NCI-H146 treated with DMSO at 0.1 percent for 48 hours (cell line): Measurements from ENCODE around the gene ZNF800.
"Not testable (repeated sequence)": the region's sequence is repeated elsewhere in the genome, so short reads cannot be mapped to it uniquely, and the experiment has no call there.

Experiments
- DNase-seq: peaks from one replicate; lab custom pipeline; 2025; ENCODE audit not compliant: unreplicated experiment; lab: John Stamatoyannopoulos, UW

Gene ZNF800

DNA sequence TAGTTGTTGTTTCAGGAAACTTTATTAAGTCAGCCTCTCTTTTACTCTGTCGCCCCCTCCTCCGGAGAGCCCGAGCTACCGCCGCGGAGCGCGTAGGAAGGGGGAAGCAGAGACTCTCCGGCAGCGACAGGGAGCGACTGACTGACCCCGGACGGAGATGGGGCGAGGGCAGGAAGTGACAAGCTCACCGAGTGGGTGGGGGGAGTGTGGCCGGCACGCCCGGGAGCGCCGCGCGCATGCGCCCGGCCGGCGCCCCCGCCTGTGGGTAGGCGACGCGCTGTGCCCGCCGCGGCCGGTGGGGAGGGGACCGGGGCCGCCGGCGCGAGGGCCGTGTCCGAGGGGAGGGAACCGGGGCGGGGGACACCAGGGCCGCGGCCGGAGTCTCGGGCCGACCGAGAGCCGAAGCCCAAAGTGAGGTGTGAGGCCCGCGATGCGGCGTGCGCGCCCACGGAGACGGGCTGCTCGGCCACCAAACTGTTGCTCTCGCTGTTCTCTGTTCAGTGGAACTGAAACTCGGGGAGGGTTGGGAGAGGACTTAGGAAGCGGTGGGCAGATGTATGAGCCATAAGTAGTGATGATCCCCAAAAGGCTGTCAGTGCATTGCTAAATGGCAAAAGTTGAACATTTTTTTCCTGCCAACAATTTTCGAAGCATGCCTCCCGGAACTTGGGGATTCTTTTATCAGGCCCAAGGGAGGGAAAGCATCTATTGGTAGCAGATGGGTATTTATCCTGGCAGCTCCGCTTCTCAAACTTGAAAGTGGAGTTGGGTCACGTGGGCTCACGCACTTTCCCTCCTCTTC, at the start of gene ZNF800:
ZNF800 (minus strand) TSS at position 143 of the 802 bp plus-strand sequence. CDS start 1,151 bp downstream, outside the sequence.
- DNase-seq: peak; percentile 68

DNA sequence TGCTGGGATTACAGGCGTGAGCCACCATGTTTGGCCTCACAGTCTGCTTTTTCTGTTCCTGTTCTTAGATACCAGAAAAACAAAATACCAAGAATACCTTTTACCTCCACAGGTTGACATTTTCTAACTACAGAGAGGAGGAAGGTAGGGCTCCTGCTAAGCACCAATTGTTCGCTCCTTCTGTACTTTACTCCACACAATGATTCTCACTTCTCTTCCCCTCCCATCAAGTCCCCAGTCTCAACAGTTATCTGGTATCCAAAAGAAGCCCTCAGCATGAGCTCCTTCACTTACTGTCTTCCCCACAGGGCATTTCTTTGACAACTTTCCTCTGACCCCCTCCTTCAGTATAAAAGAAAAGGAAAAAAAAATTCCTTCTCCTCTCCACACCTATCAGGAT, 47.7 kb upstream of the ZNF800 start:
- DNase-seq: no peak

- no peak for DNase-seq
Observed at GRCh38 chr7:127438836-127439235, 46.3 kb upstream of the ZNF800 start.

GRCh38 chr7:127437837-127438236, 45.3 kb upstream of the ZNF800 start:
- no peak for DNase-seq

DNA sequence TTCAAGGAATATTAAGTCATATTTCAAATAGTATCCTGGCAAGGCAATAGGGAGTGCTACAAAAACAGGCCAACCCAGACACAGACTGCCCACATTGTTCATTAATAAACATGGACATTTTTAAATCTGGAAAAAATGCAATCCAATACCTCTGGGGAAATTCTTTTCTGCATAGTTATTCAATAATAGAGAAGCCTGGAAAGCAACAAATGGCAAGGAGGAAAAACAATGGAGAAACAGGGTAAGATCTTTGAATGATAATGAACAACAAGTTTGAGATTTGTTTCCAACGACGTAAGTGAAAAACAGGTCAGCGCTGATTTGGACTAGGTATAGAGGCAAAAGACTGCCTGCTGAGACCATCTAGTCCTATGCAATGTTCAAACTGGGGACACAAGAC, 44.7 kb upstream of the ZNF800 start:
- DNase-seq: no peak

DNA sequence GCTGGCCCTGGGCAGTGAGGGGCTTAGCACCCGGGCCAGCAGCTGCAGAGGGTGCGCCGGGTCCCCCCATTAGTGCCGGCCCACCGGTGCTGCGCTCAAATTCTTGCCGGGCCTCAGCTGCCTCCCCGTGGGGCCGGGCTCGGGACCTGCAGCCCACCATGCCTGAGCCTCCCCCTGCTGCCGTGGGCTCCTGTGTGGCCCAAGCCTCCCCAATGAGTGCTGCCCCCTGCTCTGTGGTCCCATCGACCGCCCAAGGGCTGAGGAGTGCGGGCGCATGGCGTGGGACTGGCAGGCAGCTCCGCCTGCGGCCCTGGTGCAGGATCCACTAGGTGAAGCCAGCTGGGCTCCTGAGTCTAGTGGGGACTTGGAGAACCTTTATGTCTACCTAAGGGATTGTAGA, 36.8 kb upstream of the ZNF800 start:
- not testable (repeated sequence) for DNase-seq

- DNase-seq: no peak
Observed at GRCh38 chr7:127419196-127419595, 26.7 kb upstream of the ZNF800 start.

DNA sequence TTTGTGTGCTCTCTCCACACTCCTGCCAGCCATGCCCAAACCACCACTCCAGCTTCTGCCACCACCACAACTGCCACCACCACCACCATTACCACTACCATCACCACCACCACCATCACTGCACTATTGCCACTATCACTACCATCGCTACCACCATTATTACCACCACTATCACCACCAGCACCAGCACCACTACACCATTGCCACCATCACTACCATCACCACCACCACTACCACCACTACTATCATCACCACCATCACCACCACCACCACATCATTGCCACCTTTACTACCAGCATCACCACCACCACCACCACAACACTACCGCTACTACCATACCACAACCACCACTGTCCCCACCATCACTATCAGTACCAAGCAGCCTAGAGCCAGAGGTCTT, 26.0 kb upstream of the ZNF800 start:
- DNase-seq: no peak

GRCh38 chr7:127417346-127417745, 24.8 kb upstream of the ZNF800 start:
- no peak for DNase-seq

DNA sequence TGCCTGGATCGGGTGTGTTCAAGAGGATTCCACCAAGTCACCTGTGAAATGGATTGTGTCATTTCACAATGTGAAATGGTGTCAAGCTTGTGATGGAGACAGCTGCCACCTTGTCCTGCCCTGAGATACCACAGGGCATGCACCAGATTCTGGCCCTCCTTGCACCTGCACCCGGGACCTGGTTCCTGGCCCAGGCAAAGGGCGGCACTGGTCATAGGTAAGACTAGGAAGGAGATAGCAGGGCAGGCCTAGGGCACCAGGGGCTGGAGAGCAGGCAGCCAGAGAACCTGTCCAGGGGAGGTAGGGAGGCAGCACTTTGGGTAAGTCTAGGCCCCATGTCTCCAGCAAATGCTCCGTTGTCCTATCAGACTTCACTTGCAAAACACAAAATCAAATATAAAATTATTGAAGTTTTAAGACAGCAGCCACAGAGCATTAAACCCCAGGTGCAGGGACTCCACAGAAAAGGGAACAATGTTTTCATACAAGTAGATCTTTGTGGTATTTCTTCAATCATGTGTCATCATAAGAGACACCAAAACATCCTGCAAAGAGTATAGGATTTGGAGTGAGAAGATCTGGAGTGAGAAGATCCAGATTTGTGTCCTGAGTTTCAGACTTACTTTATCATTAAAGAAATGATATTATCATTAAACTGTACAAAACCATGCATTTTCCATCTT, 22.7 kb upstream of the ZNF800 start:
- no peak for DNase-seq

- DNase-seq: no peak
Observed at GRCh38 chr7:127413962-127414361, 21.5 kb upstream of the ZNF800 start.

- no peak for DNase-seq
Observed at GRCh38 chr7:127413326-127413725, 20.8 kb upstream of the ZNF800 start.

DNA sequence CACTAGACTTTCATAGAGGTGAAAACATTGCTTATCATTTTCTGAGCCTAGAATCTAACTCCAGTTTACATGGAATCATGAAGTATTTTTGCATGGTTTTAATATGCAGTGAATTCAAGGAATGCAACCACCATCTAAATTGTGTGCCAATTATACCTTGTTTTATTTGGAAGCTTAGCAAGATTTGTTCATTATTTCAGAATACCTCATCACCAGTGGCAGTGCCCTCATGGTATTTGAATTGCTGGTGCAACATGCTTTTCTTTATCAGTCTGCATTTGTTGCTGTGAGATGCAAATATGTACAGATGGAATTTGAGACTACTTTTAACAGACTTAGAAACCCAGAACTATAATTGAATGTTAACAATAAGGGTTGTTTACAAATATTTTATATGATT, 18.7 kb upstream of the ZNF800 start:
- no peak for DNase-seq

- no peak for DNase-seq
Observed at GRCh38 chr7:127409629-127410028, 17.1 kb upstream of the ZNF800 start.

DNA sequence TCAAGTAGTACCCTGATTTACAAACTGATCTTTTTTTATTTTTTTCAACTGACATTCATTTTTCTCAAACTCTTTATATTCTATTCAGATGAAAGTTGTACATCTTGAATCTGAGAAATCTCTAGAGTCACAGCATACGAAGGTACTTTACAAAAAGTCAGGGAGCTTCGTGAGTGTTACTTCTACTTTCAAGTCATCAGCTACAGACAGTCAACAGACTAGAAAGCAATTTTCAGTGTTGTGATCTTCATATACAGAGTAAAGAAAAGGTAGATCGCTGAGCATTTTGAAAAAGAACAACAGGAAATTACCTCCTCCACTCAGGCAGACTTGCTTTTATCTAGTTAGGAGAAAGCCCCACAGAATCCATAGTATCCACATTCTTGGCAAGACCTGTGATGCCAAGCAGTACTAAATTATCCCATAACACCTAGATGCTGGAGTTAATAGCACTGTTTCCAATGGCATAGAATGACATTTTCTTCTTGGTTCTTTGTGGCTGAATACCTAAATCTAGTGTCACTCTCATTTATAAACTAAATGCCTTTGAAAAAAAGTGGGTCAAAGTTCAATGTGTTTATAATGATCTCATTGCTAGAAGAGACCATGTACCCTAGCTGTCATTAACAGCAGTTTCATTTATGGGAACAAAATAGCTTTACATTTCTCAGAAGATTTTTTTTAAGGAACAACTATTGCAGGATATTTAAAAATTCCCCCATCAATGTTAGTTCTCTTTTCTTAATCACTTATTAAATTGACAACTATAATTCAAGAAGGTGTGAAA, 12.0 kb upstream of the ZNF800 start:
- DNase-seq: no peak

GRCh38 chr7:127396184-127396583, 3.7 kb upstream of the ZNF800 start:
- DNase-seq: no peak

GRCh38 chr7:127395104-127395503, 2.6 kb upstream of the ZNF800 start:
- not testable (repeated sequence) for DNase-seq

DNA sequence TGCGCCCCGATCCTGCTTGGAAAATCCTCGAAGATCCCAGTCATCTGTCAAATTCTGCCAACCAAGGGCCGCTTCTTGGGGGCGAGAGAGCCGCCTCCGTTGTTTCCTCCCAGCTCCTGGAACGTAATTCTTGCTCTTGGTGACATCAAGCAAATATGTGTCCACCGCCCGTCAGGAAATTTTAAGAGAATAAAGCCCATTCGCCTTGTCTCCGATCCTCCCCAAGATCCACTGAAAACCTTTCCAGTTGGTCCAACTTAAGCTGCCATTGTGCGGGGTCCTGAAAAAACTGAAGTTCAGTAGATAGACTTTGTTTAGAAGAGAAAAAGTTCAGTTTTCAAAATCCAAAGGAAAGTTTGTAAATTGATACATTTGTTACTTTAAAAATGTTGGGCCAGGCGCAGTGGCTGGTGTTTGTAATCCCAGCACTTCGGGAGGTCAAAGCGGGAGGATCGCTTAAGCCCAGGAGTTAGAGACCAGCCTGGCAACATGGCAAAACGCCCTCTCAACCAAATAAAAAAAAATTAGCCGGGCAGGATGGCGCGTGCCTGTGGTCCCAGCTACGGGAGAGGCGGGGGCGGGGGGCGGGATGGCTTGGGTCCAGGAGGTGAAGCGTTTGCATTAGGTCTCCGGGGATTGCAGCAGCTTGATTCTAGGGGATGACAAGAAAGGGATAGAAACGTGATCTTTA, 1.0 kb upstream of the ZNF800 start:
- DNase-seq: no peak

DNA sequence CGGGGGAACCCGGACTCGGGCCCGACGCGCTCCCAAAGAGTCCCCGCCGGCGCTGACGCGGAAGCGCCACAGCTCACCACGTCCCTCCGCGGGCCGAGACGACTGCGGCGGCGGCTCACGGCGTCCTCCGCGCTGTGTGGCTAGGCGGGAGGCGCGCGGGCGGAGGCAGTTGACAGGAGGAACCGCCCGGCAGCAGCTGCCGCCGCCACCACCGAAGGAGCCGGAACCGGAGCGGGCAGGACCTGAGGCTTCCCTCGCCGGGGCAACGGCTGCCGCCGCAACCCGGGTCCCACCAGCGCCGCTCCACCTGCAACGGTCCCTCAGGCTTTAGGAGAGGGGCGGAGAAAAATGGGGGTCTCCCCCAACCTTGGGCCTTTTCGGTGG, 334 bp downstream of the ZNF800 start:
- DNase-seq: peak; percentile 5

GRCh38 chr7:127391591-127392181, 822 bp downstream of the ZNF800 start:
- DNase-seq: no peak
